HepG2 (cell line): ENCODE results near the gene PTGES3. TPM values are rescaled to one million over a fixed set of nuclear protein-coding genes. Genes with fewer than 3 reads are reported as not detected.
A peak's percentile ranks its signal among the peaks of the same experiment; 100 is the strongest.

Experiments used
- HES4 ChIP-seq: sonication (generic); formaldehyde crosslinking; IDR thresholded peaks from 2 replicates; pipeline ENCODE4 v1.9.0; 2021; ENCODE audit warnings: mild to moderate bottlenecking, missing genetic modification reagents, borderline replicate concordance
- HMG20A ChIP-seq: IDR thresholded peaks from 2 replicates; pipeline ENCODE4 v1.6.1; 2016; ENCODE audit warnings: borderline replicate concordance
- HMGA1 ChIP-seq: sonication (generic); formaldehyde crosslinking; conservative IDR thresholded peaks from 2 replicates; pipeline ENCODE4 v1.4.0; 2020; ENCODE audit warnings: missing genetic modification reagents
- KDM3A ChIP-seq: IDR thresholded peaks from 2 replicates; pipeline ENCODE4 v1.6.1; 2018; ENCODE audit warnings: low read depth, missing compliant biosample characterization
- MAFF ChIP-seq: IDR thresholded peaks from 2 replicates; pipeline ENCODE4 v1.6.1; 2011; ENCODE audit warnings: low read depth, low read length, improper control_type of control experiment
- NFATC3 ChIP-seq: sonication (generic); formaldehyde crosslinking; IDR thresholded peaks from 2 replicates; pipeline ENCODE4 v1.5.1; 2020; ENCODE audit warnings: mild to moderate bottlenecking, missing genetic modification reagents
- PAWR ChIP-seq: sonication (generic); formaldehyde crosslinking; IDR thresholded peaks from 2 replicates; pipeline ENCODE4 v1.4.0; 2020; ENCODE audit warnings: missing genetic modification reagents, mild to moderate bottlenecking, borderline replicate concordance
- PITX1 ChIP-seq: sonication (generic); formaldehyde crosslinking; IDR thresholded peaks from 2 replicates; pipeline ENCODE4 v1.5.1; 2020; ENCODE audit warnings: mild to moderate bottlenecking, missing genetic modification reagents
- RFX1 ChIP-seq: fragments of 450-650 bp; IDR thresholded peaks from 2 replicates; pipeline ENCODE4 v1.6.1; 2017
- SP1 ChIP-seq, 2 experiments: fragments of 450-650 bp in 1 of 2; sonication (generic) in 1 of 2; formaldehyde crosslinking in 1 of 2; IDR thresholded peaks; 2 replicates each; pipeline versions ENCODE4 v1.4.0 to v1.6.1; 2016 to 2020; ENCODE audit warnings: missing genetic modification reagents in 1 of 2
- STAG1 ChIP-seq: sonication (generic); formaldehyde crosslinking; IDR thresholded peaks from 2 replicates; pipeline ENCODE4 v1.4.0; 2020; ENCODE audit warnings: missing genetic modification reagents
- XBP1 ChIP-seq: sonication (generic); formaldehyde crosslinking; IDR thresholded peaks from 2 replicates; pipeline ENCODE4 v1.5.0; 2020; ENCODE audit warnings: missing genetic modification reagents
- ZBTB21 ChIP-seq: sonication (generic); formaldehyde crosslinking; IDR thresholded peaks from 2 replicates; pipeline ENCODE4 v1.4.0; 2020; ENCODE audit warnings: missing genetic modification reagents
- ZNF484 ChIP-seq: sonication (generic); formaldehyde crosslinking; IDR thresholded peaks from 2 replicates; pipeline ENCODE4 v1.5.1; 2020; ENCODE audit warnings: mild to moderate bottlenecking, low read depth, missing genetic modification reagents, borderline replicate concordance
- ZNF674 ChIP-seq: sonication (generic); formaldehyde crosslinking; IDR thresholded peaks from 2 replicates; pipeline ENCODE4 v1.5.0; 2020; ENCODE audit warnings: low read depth, mild to moderate bottlenecking, missing genetic modification reagents
- ZNF703 ChIP-seq: sonication (generic); formaldehyde crosslinking; IDR thresholded peaks from 2 replicates; pipeline ENCODE4 v1.5.1; 2020; ENCODE audit warnings: missing genetic modification reagents, mild to moderate bottlenecking, moderate library complexity, borderline replicate concordance
- polyA plus RNA-seq, 8 experiments: library from polyadenylated mRNA; depleted of rRNA in 3 of 8; stranded (reverse) in 7 of 8; unstranded in 1 of 8; fragments of >200 nt; fragmentation: Illumina TruSeq in 4 of 8; extraction: Trizol in 4 of 8; gene quantifications; 2 replicates each; pipeline versions ENCODE4 v1.2.1 to v1.2.3, GENCODE V29; 2011 to 2016; ENCODE audit warnings: low read depth in 4 of 8, missing spikeins in 1 of 8, mixed read lengths in 1 of 8; ENCODE audit not compliant: insufficient read depth in 1 of 8
- total RNA-seq, 5 experiments: library from RNA; depleted of rRNA; stranded (reverse); fragments of >200 nt; fragmentation: Illumina TruSeq; extraction: Trizol; gene quantifications; 2 replicates each; pipeline ENCODE4 v1.2.3, GENCODE V29; 2016; ENCODE audit warnings: low read depth in 1 of 5
- TF ChIP-seq, protein P1 (sequence below): sonication (generic); formaldehyde crosslinking; IDR thresholded peaks from 2 replicates; pipeline ENCODE4 v1.9.0; 2021; ENCODE audit warnings: mild to moderate bottlenecking, missing genetic modification reagents
- TF ChIP-seq, protein P2 (sequence below): sonication (generic); formaldehyde crosslinking; IDR thresholded peaks from 2 replicates; pipeline ENCODE4 v1.5.0; 2020; ENCODE audit warnings: missing genetic modification reagents
- TF ChIP-seq, protein P3 (sequence below): sonication (generic); formaldehyde crosslinking; IDR thresholded peaks from 2 replicates; pipeline ENCODE4 v1.4.0; 2020; ENCODE audit warnings: mild to moderate bottlenecking, missing genetic modification reagents
- TF ChIP-seq, protein P4 (sequence below): sonication (generic); formaldehyde crosslinking; IDR thresholded peaks from 2 replicates; pipeline ENCODE4 v1.4.0; 2020; ENCODE audit warnings: missing genetic modification reagents; ENCODE audit errors: not compliant biosample characterization

Gene PTGES3
- total and polyA plus RNA-seq, 2 of the 13 experiments (the other 11 are each of a cell fraction or from before 2014, with no cell fraction given): 54.4 to 159 TPM

DNA sequence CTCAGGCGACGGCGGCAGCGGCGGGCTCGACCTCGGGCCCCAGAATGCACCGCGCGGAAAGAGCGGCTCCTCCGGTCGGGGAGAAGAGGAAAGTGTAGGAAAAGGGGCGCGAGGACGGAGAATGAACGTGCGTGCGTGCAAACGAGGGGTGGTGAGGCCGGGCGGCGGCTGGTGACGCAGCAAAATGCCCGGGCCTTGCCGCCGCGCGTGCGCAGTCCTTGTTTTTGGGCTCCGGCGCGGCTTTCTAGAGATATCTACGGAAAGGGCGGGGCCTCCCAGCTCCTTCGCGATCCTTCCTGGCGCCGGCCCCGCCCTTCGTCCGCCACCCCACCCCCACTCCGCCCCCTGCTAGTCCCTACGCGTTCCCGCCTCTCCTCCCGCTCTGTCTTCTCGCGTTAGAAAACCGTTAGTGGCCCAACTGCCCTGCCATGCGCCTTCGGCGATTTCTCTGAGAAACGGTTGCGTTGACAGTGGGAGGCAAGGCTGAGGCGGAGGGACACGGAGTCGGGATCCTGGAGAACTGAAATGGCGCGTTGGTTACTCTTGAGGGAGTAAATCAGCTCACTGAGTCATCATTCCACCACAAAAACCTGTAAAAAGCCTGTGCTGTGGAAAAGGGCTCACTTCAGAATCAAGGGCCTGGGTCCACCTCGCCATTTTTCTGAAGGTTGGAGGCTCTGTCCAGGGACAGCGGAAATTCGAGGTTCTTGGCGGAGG lies at the start of gene PTGES3 (continued):
- TF ChIP-seq, protein P1, sequence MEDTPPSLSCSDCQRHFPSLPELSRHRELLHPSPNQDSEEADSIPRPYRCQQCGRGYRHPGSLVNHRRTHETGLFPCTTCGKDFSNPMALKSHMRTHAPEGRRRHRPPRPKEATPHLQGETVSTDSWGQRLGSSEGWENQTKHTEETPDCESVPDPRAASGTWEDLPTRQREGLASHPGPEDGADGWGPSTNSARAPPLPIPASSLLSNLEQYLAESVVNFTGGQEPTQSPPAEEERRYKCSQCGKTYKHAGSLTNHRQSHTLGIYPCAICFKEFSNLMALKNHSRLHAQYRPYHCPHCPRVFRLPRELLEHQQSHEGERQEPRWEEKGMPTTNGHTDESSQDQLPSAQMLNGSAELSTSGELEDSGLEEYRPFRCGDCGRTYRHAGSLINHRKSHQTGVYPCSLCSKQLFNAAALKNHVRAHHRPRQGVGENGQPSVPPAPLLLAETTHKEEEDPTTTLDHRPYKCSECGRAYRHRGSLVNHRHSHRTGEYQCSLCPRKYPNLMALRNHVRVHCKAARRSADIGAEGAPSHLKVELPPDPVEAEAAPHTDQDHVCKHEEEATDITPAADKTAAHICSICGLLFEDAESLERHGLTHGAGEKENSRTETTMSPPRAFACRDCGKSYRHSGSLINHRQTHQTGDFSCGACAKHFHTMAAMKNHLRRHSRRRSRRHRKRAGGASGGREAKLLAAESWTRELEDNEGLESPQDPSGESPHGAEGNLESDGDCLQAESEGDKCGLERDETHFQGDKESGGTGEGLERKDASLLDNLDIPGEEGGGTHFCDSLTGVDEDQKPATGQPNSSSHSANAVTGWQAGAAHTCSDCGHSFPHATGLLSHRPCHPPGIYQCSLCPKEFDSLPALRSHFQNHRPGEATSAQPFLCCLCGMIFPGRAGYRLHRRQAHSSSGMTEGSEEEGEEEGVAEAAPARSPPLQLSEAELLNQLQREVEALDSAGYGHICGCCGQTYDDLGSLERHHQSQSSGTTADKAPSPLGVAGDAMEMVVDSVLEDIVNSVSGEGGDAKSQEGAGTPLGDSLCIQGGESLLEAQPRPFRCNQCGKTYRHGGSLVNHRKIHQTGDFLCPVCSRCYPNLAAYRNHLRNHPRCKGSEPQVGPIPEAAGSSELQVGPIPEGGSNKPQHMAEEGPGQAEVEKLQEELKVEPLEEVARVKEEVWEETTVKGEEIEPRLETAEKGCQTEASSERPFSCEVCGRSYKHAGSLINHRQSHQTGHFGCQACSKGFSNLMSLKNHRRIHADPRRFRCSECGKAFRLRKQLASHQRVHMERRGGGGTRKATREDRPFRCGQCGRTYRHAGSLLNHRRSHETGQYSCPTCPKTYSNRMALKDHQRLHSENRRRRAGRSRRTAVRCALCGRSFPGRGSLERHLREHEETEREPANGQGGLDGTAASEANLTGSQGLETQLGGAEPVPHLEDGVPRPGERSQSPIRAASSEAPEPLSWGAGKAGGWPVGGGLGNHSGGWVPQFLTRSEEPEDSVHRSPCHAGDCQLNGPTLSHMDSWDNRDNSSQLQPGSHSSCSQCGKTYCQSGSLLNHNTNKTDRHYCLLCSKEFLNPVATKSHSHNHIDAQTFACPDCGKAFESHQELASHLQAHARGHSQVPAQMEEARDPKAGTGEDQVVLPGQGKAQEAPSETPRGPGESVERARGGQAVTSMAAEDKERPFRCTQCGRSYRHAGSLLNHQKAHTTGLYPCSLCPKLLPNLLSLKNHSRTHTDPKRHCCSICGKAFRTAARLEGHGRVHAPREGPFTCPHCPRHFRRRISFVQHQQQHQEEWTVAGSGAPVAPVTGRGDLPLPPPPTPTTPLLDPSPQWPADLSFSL (CRISPR knock-in tag): no peak
- TF ChIP-seq ZNF674 (CRISPR knock-in tag) (peak; percentile 39; the same call in 1 of the 2 replicates), ZNF703 (no peak; the same call in 1 of the 2 replicates), RFX1 (no peak), SP1 (IDR thresholded peaks at IDR 0.05) (no peak), SP1 (CRISPR knock-in tag; IDR thresholded peaks at IDR 0.05) (peak; percentile 71), ZBTB21 (CRISPR knock-in tag) (peak; percentile 60; the same call in 1 of the 2 replicates), STAG1 (CRISPR knock-in tag) (peak; percentile 19), KDM3A (CRISPR knock-in tag) (peak; percentile 77; the same call in 1 of the 2 replicates), HES4 (CRISPR knock-in tag) (peak; percentile 98), HMGA1 (no peak), NFATC3 (CRISPR knock-in tag) (no peak; the same call in 1 of the 2 replicates), PITX1 (CRISPR knock-in tag) (peak; percentile 62; the same call in 1 of the 2 replicates), HMG20A (CRISPR knock-in tag) (no peak; the same call in 1 of the 2 replicates), ZNF484 (no peak), PAWR (CRISPR knock-in tag) (no peak), MAFF (peak; percentile 30; the same call in 1 of the 2 replicates), XBP1 (CRISPR knock-in tag) (0 out of 2 replicates have a peak, but pooled peaks have one; percentile 50)
- TF ChIP-seq, protein P2, sequence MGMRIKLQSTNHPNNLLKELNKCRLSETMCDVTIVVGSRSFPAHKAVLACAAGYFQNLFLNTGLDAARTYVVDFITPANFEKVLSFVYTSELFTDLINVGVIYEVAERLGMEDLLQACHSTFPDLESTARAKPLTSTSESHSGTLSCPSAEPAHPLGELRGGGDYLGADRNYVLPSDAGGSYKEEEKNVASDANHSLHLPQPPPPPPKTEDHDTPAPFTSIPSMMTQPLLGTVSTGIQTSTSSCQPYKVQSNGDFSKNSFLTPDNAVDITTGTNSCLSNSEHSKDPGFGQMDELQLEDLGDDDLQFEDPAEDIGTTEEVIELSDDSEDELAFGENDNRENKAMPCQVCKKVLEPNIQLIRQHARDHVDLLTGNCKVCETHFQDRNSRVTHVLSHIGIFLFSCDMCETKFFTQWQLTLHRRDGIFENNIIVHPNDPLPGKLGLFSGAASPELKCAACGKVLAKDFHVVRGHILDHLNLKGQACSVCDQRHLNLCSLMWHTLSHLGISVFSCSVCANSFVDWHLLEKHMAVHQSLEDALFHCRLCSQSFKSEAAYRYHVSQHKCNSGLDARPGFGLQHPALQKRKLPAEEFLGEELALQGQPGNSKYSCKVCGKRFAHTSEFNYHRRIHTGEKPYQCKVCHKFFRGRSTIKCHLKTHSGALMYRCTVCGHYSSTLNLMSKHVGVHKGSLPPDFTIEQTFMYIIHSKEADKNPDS (CRISPR knock-in tag): peak; percentile 59; the same call in 1 of the 2 replicates
- TF ChIP-seq, protein P3, sequence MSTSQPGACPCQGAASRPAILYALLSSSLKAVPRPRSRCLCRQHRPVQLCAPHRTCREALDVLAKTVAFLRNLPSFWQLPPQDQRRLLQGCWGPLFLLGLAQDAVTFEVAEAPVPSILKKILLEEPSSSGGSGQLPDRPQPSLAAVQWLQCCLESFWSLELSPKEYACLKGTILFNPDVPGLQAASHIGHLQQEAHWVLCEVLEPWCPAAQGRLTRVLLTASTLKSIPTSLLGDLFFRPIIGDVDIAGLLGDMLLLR (CRISPR knock-in tag): peak; percentile 75; the same call in 1 of the 2 replicates
- TF ChIP-seq, protein P4, sequence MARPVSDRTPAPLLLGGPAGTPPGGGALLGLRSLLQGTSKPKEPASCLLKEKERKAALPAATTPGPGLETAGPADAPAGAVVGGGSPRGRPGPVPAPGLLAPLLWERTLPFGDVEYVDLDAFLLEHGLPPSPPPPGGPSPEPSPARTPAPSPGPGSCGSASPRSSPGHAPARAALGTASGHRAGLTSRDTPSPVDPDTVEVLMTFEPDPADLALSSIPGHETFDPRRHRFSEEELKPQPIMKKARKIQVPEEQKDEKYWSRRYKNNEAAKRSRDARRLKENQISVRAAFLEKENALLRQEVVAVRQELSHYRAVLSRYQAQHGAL (CRISPR knock-in tag): no peak
